ENCODE data around the gene PIK3R5. TPM values are rescaled to one million over a fixed set of nuclear protein-coding genes. Genes with fewer than 3 reads are reported as not detected.

PIK3R5 gene
- polyA plus RNA-seq, 1 experiment: 0.02 TPM

DNA sequence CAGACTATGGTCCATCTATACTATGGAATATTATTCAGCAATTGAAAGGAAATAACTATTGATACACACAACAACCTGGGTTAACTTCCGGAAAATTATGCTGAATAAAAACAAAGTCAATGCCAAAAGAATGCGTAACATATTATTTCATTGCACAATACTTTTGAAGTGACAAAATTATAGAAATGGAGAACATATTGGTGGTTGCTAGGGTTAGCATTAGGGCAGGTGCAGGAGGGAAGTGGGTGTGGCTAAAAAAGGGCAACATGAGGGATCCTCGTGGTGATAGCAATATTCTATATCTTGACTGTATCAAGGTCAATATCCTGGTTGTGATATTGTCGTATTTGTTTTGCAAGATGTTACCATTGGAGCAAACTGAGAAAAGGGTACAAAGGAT, 34.9 kb downstream of the PIK3R5 start:
- Histone ChIP-seq H3K36me3 (ENCODE audit: control insufficient read depth, insufficient read depth, low read length) (no peaks in the 10 kb centered on the region), H3K27me3 (ENCODE audit: control insufficient read depth, insufficient read depth, low read length) (no peaks in the 10 kb centered on the region), H3K4me3 (ENCODE audit: low read depth, low read length) (no peak overlapping the region)
- no peak for DNase-seq (ENCODE audit: low read depth)
- TF ChIP-seq, protein P1, sequence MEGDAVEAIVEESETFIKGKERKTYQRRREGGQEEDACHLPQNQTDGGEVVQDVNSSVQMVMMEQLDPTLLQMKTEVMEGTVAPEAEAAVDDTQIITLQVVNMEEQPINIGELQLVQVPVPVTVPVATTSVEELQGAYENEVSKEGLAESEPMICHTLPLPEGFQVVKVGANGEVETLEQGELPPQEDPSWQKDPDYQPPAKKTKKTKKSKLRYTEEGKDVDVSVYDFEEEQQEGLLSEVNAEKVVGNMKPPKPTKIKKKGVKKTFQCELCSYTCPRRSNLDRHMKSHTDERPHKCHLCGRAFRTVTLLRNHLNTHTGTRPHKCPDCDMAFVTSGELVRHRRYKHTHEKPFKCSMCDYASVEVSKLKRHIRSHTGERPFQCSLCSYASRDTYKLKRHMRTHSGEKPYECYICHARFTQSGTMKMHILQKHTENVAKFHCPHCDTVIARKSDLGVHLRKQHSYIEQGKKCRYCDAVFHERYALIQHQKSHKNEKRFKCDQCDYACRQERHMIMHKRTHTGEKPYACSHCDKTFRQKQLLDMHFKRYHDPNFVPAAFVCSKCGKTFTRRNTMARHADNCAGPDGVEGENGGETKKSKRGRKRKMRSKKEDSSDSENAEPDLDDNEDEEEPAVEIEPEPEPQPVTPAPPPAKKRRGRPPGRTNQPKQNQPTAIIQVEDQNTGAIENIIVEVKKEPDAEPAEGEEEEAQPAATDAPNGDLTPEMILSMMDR (IDR thresholded peaks at IDR 0.05; ENCODE audit: insufficient read depth, low read depth, low read length): no peak
- ChIA-PET CTCF (no interaction called here), POLR2A (no interaction called here)

GRCh38 chr17:8928347-8928746, 37.2 kb downstream of the PIK3R5 start:
- ChIA-PET POLR2A (no interaction called here), CTCF (no interaction called here)
- DNase-seq (ENCODE audit: low read depth): no peak

GRCh38 chr17:8927395-8927794, 38.1 kb downstream of the PIK3R5 start:
- H3K36me3 ChIP-seq (ENCODE audit: control insufficient read depth, insufficient read depth, low read length): no peaks in the 10 kb centered on the region
- TF ChIP-seq, protein P1 (IDR thresholded peaks at IDR 0.05; ENCODE audit: insufficient read depth, low read depth, low read length): no peak
- ChIA-PET CTCF (no interaction called here), POLR2A (no interaction called here)
- H3K27me3 ChIP-seq (ENCODE audit: control insufficient read depth, insufficient read depth, low read length): no peaks in the 10 kb centered on the region
- no peak for DNase-seq (ENCODE audit: low read depth)
- H3K4me3 ChIP-seq (ENCODE audit: low read depth, low read length): no peak overlapping the region

More at GRCh38 chr17:8928347-8928746, 37.2 kb downstream of the PIK3R5 start:
- Histone ChIP-seq H3K27me3 (ENCODE audit: control insufficient read depth, insufficient read depth, low read length) (no peaks in the 10 kb centered on the region), H3K36me3 (ENCODE audit: control insufficient read depth, insufficient read depth, low read length) (no peaks in the 10 kb centered on the region), H3K4me3 (ENCODE audit: low read depth, low read length) (no peak overlapping the region)
- TF ChIP-seq, protein P1 (IDR thresholded peaks at IDR 0.05; ENCODE audit: insufficient read depth, low read depth, low read length): no peak

GRCh38 chr17:8925808-8926207, 39.7 kb downstream of the PIK3R5 start:
- TF ChIP-seq, protein P1 (IDR thresholded peaks at IDR 0.05; ENCODE audit: insufficient read depth, low read depth, low read length): no peak
- ChIA-PET CTCF (no interaction called here), POLR2A (no interaction called here)
- no peak for DNase-seq (ENCODE audit: low read depth)
- H3K4me3 ChIP-seq (ENCODE audit: low read depth, low read length): no peak overlapping the region
- no peaks in the 10 kb centered on the region for H3K36me3 ChIP-seq (ENCODE audit: control insufficient read depth, insufficient read depth, low read length)
- H3K27me3 ChIP-seq (ENCODE audit: control insufficient read depth, insufficient read depth, low read length): no peaks in the 10 kb centered on the region

- Histone ChIP-seq H3K36me3 (ENCODE audit: control insufficient read depth, insufficient read depth, low read length) (no peaks in the 10 kb centered on the region), H3K27me3 (ENCODE audit: control insufficient read depth, insufficient read depth, low read length) (no peaks in the 10 kb centered on the region), H3K4me3 (ENCODE audit: low read depth, low read length) (no peak overlapping the region)
- DNase-seq (ENCODE audit: low read depth): no peak
- POLR2A ChIA-PET: no interaction called here
- TF ChIP-seq, protein P1 (IDR thresholded peaks at IDR 0.05; ENCODE audit: insufficient read depth, low read depth, low read length): no peak
- CTCF ChIA-PET: no interaction called here
Measured at GRCh38 chr17:8925141-8925540, 40.4 kb downstream of the PIK3R5 start.
